Measurements from ENCODE around the gene MAPRE2.
"Not testable (repeated sequence)": the region's sequence is repeated elsewhere in the genome, so short reads cannot be mapped to it uniquely, and the experiment has no call there.

The MAPRE2 gene

DNA sequence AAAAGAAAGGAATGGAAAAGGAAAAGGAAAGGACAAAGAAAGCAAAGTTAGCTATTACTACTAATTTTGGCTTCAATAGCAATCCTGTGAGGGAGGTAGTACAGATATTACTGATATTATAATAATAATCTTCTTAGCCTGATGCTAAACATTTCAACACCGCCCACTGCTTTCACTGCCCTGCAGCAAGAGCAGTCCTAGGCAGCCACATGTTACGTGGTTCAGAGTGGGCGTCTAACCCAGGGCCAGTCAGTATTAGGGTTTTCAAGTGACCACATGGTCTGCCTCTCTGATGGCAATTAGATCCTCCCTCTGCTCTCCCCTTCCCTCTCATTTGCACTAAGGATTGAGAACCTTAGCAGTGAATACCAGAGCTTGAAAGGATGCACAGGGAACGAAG, 116.0 kb downstream of the MAPRE2 start:
- DNase-seq: no peak

DNA sequence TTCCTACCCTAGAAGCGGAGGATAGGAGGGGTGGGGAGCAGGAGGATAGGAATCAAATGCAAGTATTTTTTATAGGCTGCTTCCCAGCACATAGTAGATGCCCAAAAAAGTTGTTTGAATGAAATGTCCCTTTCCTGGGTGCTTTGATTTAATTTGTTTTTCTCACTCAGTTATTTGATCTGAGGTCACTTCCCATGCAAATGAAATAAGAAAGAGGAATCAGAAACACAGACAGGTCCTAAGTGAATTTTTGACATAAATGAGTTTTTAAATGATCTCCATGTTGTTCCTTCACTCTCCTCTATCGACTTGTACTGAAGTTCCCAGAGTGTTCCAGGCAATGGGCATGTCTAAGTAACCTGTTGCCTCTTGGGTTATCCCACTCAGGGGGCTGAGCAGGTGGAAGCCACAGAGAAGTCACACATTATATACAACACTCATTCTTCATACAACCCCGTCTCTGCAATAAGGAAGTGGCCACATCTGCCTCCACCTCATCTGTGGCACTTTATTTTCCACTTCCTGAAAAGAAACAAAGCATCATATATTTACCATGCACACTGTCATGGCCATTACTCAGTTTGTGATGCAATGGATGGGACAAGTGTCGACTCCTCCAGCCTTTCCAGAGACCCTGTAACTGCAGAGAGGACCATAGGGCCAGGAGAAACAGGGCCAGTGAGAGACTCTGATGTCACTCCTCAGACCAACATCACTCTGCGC, 117.7 kb downstream of the MAPRE2 start:
- DNase-seq: no peak

DNA sequence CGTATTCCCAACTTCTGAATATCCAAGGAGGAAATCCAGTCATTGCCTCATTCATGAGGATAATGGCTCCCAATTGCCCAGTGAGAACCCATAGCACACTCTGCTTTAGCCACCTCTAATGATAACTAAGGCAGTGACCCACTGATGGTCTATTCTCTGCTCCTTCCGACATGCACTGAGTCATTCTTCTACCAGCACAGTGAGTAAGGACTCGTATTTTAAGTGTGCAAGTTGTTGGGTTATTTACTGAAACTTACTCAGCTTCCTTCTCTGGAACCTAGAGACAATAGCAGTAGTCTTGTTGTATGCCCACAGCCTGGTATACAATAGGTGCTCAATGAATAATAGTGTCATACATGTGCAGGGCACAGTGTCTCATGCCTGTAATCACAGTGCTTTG, 118.6 kb downstream of the MAPRE2 start:
- no peak for DNase-seq

DNA sequence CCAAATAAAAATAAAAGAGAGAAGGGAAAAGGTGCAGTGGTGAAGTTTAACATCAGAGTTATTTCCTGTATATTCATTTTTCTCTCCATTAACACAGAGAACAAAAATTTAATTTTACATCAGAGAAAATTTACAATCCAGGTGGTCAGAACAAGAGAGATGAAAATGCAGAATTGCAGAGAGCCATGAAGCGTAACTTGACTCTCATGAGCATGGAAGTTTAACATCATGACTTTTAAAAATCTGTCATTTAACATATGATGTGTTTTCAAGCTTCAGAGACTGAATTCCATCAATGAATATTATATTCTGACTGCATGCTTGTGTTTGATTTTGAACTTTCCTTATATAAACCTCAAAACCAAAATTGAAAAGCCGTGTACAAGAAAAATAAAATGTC, 120.3 kb downstream of the MAPRE2 start:
- no peak for DNase-seq

DNA sequence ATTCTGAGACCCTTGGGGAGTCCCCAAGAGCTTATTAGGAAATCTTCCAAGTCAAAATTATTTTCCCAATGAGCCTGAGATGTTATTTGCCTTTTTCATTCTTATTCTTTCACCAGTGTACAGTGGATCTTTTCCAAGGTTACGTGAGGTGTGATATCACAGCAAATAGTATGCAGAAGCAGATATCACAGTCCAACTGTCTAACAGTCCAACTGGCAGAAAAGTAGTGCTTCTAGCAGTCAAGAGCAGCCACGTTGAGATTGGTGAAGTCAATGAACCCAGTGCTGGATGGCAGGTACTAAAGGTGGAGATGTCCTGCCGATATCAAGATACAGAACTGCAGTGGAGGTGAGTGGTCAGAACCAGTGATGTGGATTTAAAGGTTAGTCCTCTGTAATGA, 120.7 kb downstream of the MAPRE2 start:
- no peak for DNase-seq

DNA sequence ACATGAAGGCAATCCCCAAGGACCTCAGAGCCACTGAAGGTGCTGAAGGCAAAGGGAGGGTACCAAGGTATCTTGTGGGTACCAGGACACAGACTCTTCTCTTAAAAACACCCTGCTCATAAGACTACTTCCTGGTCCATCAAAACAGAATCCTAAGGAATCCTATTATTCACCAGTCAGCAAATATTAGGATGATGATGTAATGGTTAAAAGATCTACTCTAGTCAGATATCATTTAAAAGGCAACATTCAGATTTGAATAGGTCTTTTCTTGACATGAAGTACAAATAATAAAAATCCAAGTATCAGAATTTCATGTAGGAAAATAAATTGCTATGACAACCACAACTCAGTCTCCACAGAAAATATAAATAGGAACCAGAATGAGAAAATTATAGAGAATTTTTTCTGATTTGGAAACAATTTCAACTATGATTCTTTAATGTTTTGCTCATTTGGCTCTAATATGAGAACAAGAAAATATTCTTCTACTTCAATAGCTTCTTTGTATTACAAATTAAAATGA, 121.9 kb downstream of the MAPRE2 start:
- no peak for DNase-seq

DNA sequence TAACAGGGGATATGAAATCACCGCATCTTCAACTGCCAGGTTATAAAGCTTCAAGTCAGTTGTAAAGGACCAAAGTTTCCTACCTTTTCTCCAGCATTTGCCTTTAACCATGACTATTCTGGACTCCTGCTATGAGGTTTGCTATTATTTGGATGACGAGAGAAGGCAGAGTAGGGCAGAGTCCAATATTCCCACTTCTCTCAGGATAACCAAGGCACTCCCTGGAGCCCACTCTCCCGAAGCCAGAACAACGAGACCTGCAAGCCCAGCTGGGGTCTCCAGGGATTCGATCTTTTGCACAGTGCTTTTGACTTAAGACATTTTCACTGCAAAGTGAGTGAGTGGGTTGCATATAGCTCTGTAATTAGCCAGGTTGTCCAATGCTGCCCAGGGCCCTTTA, 122.5 kb downstream of the MAPRE2 start:
- no peak for DNase-seq

DNA sequence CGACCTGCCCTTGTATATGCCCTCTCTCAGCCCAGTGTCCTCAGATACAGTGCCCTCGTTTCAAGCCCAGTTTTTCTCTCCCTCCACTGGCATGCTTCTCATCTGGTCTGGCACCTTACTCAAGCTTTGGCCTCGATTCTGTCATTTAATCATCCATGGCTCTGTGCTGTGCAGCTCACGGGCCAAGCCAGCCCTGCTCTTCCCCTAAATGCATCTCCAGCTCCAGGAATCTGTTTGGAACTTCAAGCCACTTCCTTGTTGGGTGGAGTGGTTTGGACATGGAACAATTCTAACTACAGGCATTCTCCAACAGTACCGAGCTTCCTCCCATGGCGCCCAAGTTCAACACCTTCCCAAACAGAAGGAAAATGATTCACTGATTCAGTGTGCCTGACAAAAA, 122.9 kb downstream of the MAPRE2 start:
- no peak for DNase-seq

DNA sequence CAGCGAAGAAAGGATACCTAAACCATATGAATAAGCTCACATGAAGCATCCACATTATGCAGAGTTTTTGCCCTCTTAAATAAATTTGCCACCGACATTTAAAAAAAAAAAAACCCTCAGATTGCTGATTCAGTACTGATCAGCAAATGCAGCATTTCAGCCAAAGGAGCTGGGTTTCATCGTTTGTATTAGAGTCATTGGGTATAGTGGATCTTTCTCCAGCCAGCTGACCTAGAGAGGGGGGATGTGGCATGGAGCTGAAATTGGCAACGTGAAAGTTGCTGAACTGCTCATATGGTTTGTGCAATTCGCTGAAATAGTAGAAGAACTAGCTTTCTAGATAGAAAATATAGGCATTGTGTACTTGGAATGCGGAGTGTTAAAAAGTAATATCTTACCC, 126.1 kb downstream of the MAPRE2 start:
- DNase-seq: no peak

DNA sequence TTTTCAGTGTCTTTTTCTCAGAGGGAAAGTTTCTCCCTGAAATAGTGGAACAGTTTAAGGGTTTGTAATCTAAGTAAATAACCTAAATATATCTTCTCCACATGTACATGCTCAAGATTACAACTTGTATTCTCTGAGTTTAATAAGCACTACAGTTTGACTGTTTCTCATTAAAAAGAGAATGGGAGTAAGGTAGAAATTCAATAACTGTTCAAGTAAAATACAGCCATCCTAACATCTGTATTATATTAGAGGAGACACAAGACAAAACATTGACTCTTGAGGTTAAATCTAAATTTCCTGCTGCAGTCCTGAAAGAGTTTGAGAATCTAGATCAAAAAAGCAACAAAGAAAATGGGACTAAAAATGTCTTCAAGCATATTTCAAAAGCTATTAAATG, 126.6 kb downstream of the MAPRE2 start:
- no peak for DNase-seq

DNA sequence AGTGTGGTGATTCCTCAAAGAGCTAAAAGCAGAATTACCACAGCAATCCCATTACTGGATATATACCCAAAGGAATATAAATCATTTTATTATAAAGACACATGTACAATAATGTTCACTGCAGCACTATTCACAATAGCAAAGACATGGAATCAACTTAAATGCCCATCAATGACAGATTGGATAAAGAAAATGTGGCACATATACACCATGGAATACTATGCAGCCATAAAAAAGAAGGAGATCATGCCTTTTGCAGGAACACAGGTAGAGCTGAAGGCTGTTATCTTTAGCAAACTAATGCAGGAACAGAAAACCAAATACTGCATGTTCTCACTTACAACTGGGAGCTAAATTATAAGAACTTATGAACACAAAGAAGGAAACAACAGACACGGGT, 129.1 kb downstream of the MAPRE2 start:
- DNase-seq: not testable (repeated sequence)

DNA sequence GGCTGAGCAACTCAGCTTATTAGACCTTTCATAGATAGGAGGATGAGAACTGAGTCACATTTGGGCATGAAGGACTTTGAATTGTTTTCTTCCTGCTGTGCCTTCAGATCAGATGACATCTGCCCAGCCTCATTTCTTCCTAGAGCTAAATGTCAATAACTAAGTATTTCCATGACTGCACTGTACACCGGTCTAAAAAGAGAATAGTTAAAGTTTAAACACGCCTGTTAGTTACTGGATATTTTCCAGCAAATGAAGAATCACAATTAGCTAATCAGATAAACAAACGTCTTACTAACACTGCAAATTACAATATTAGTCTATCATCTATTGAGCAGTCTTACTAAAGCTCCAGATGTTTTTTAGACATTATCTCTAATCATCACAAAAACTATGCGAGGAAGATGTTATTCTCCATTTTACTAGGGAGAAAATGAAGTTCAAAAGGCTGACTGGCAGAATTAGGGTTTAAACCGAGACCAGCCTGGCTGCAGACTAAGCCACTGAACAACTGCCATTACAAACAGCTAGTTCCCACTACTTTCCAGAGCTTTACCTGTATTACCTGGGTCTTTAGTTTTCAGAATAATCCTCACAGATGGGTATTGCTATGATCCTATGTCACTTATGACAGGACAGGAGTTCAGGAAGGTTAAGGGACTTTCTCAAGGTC, 130.2 kb downstream of the MAPRE2 start:
- DNase-seq: no peak

DNA sequence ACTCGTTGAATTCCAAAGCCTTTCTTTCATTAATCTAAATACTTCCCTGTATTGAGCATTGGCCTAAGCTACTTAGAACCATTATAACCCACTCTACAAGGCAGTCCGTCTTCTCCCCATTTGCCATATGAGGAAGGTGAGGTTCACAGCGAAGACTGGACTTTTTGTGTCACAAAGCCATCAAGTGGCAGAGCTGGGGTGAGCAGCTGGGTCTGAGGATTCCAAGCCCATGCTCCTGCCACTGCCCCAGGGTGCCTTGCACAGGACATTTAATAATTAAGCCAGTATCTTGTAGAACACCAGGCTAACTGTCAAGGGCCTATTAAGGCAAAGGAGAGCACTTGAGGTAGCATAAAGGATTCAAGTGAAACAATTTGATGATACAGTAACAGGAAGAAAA, 130.8 kb downstream of the MAPRE2 start:
- DNase-seq: no peak

DNA sequence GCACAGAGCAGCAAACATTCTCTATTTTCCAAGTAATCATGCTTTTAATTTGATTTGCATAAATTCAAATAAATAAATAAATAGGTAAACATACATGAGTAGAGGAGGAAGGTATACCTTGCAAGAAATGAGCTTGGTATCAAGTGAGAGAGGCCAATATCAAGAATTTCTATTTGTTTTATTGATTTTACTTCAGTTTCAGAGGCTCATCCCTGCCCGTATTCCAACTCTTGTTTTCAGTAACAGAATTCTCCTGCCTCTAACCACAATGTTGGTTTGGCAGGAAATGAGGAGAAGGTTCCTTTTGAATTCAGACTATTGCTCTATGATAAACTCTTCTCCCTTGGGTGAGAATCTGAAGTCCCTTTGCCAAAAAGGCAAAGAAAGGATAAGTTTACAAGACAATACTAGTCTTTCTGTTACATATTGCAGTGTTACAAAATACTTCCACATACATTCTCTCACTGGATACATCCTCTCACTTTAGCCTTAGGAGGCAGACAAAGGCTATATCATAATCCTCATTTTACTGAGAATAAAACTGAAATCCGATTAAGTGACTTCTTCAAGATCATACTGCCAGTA, 131.3 kb downstream of the MAPRE2 start:
- DNase-seq: no peak

DNA sequence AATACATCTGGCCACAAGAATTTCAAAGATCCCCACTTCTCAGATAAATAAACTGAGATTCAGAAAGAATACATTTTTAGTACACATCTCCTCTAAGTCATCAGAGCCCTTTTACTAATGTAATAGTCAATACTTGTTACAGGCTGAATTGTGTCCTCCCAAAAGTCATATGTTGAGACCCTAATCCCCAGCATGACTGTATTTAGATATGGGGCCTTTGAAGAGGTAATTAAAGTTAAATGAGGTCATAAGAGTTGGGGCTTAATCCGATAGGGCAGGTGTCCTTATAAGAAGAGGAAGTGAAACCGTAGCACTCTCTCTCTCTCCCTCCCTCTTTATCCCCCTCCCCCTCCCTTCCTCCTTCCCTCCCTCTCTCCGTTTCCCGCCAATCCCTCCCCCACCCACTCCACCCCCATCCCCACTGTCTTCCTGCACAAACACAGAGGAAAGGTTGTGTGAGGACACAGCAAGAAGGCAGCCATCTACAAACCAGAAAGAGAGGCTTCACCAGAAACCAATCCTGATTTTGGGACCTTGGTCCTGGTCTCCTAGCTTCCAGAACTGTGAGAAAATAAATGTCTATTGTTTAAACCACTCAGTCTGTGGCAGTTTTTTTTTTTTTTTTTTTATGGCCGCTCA, 133.0 kb downstream of the MAPRE2 start:
- no peak for DNase-seq

DNA sequence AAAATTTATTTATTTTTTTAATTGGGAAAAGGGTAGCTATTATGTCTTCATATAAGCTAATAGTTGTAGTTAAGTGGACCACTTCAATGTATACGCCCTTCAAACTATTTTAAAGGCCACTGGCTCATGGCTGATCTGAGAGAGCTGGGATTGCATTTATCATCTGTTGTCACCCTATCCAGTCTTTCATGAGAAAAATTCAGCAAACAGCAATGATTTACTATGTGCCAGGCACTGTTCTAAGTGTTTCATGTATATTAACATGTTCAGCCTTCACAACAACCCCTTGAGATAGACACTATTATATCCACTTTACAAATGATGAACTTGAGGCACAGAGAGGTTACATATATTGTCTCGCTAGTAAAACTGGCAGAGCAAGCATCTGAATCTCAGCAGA, 133.5 kb downstream of the MAPRE2 start:
- no peak for DNase-seq

DNA sequence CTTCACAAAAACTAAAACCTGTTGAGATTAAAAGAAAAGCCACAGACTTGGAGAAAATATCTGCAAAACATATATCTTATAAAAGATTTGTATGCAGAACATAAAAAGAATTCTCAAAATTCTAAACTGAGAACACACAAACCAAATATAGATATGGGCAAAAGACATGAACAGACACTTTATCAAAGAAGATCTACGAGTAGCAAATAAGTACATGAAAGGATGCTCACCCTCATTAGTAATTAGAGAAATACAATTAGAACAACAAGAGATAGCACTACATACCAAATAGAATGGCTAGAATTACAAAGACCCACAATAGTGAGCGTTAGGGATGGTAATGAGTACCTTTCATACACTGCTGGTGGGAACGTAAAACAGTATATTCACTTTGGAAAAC, 135.7 kb downstream of the MAPRE2 start:
- no peak for DNase-seq

DNA sequence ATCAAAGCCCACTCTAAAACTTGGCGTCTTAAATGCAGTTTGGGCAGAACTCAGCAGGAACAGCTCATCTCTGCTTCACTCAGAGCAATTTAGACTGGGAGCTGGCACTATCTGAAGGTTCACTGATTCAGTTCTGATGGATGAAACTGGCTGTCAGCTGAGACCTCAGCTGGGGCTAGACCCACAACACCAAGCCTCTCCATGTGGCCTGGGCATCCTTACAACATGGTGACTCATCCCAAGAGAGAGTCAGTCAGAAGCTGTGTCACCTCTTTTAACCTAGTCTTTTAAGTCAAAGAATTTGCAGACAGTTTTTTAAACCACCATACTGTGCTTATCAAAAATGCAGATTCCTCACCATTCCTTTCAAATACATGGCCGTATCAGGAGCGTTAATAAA, 137.0 kb downstream of the MAPRE2 start:
- DNase-seq: no peak

DNA sequence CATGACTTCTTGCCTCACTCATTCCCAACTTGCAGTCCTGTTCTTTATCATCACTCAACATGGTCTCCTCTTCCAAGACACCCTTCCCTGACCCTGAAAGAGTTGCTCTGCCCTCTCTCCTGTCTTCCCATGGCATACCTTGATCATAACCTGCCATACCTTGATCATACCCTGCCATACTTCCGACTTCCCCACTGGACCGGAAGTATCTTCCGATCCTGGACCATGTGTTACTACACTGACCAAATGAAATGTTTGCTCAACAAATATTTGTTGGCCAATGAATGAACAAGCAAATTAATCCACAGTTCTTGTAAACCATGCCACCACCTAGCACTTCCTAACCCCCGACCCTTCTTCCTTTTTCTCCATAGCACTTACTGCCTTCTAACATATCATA, 138.7 kb downstream of the MAPRE2 start:
- no peak for DNase-seq

DNA sequence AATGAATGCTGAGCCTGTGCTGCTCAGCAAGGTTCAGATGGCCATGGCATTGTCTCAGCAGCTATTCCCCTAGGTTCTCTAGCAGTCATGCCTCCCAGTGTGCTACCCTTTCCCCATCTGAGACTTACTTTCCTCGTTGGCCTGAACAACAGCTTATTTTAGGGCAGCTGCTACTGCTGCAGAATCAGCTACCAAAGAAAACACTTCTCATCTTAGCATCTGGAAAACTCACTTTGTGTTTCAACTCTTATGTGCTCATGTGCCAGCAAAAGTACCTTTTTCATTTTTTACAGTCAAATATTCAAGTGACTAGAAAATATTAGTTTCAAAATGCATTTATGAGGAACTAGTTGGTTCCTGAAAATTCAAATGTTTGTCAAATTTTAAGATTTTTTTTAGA, 139.2 kb downstream of the MAPRE2 start:
- DNase-seq: no peak

DNA sequence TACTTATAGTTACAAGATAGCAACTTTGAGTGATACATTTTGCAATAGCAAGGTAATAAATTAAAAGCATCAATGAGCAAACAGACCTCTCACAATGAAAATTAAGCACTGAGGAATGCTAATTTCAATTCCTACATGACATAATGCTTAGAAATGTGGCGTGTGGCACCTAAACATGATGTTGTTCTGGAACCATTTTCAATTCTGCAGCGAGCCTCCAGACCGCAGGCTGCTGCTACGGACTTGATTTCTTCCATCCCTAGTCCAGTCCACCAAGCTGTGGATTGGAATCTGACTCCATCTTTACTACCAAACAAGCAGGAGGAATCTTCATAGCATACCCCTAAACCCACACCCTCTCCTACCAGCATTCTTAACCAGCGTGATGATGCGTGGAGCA, 140.9 kb downstream of the MAPRE2 start:
- DNase-seq: no peak

DNA sequence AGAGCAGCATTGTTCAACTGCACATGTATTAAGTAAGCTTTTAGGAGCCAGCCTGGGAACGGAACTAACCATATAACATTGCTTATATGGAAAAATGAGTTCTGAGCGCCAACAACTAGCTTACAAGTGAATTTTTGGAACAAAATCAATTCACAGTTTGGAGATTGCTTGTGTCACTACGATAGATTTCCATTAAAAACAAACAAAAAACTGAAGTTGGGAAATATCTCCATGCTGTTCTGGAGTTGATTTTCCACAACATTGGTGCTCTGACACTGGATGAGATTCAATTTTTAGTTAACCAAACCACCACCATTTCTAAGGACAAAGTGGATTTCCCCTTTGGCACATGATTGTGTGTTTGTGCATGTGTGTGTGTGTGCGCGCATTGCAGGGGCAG, 142.7 kb downstream of the MAPRE2 start:
- no peak for DNase-seq

DNA sequence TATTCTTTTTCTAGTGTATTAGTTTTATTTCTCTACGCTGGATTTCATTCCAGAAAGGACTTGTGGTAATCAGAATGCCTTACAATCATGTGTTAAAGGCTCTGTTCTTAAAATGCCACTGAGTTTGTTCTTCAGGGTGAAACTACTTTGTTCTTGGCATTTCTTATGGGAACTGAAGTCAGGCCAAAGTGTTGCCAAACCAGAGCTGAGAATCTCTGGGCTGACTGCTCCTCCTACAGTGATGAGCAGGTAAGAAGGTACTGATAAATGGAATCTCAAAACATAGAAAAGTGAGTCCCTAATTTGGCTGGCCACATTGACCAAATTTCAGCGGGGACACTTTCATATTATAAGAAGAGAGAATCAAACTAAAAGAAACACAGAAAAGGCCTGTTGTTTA, 144.6 kb downstream of the MAPRE2 start:
- DNase-seq: no peak
